H9 (cell line): ENCODE measurements around the gene KIF5C. TPM values are rescaled to one million over a fixed set of nuclear protein-coding genes. Genes with fewer than 3 reads are reported as not detected.

ENCODE experiments used
- DNase-seq: peaks from one replicate; pipeline ENCODE4 v3.0.0-alpha.2; 2017
- H2AFZ ChIP-seq: one replicate; pipeline ENCODE4 v1.6.1; 2013; ENCODE audit warnings: mild to moderate bottlenecking, low read length, control low read depth, moderate library complexity
- H2AK5ac ChIP-seq: 2 replicates; pipeline ENCODE4 v1.6.1; 2013; ENCODE audit warnings: low read length, control low read depth, mixed read lengths; ENCODE audit not compliant: insufficient read length
- H2BK120ac ChIP-seq: one replicate; pipeline ENCODE4 v1.6.1; 2013; ENCODE audit warnings: low read depth, mild to moderate bottlenecking, low read length, control low read depth, inconsistent platforms; ENCODE audit not compliant: poor library complexity, severe bottlenecking
- H2BK12ac ChIP-seq: 2 replicates; pipeline ENCODE4 v1.6.1; 2013; ENCODE audit warnings: low read length, control low read depth, mixed read lengths, low read depth; ENCODE audit not compliant: insufficient read length
- H2BK15ac ChIP-seq: 2 replicates; pipeline ENCODE4 v1.6.1; 2013; ENCODE audit warnings: low read depth, low read length, control low read depth
- H2BK20ac ChIP-seq: one replicate; pipeline ENCODE4 v1.6.1; 2013; ENCODE audit warnings: low read depth, mild to moderate bottlenecking, low read length, control low read depth, inconsistent platforms; ENCODE audit not compliant: poor library complexity, severe bottlenecking
- H2BK5ac ChIP-seq: 2 replicates; pipeline ENCODE4 v1.6.1; 2013; ENCODE audit warnings: low read length, control low read depth, mixed read lengths; ENCODE audit not compliant: insufficient read length
- H3K14ac ChIP-seq: 2 replicates; pipeline ENCODE4 v1.6.1; 2013; ENCODE audit warnings: low read length, control low read depth; ENCODE audit not compliant: insufficient read depth
- H3K18ac ChIP-seq: 2 replicates; pipeline ENCODE4 v1.6.1; 2013; ENCODE audit warnings: low read depth, mild to moderate bottlenecking, mixed read lengths, low read length, control low read depth; ENCODE audit not compliant: insufficient read length
- H3K23ac ChIP-seq: 2 replicates; pipeline ENCODE4 v1.6.1; 2013; ENCODE audit warnings: low read length, control low read depth, mixed read lengths, low read depth; ENCODE audit not compliant: insufficient read length
- H3K23me2 ChIP-seq: 2 replicates; pipeline ENCODE4 v1.6.1; 2013; ENCODE audit warnings: low read depth, mild to moderate bottlenecking, mixed read lengths, low read length, control low read depth; ENCODE audit not compliant: insufficient read length, poor library complexity, severe bottlenecking
- H3K27ac ChIP-seq: 2 replicates; pipeline ENCODE4 v1.5.1; 2013; ENCODE audit warnings: low read length, control low read depth, mixed read lengths, low read depth; ENCODE audit not compliant: insufficient read length
- H3K27me3 ChIP-seq: 2 replicates; pipeline ENCODE4 v1.6.1; 2013; ENCODE audit warnings: low read length, control low read depth, inconsistent platforms; ENCODE audit not compliant: insufficient read depth
- H3K4ac ChIP-seq: 2 replicates; pipeline ENCODE4 v1.6.1; 2013; ENCODE audit warnings: low read depth, mild to moderate bottlenecking, control low read depth, inconsistent platforms, low read length, moderate library complexity
- H3K4me1 ChIP-seq: 2 replicates; pipeline ENCODE4 v1.6.1; 2013; ENCODE audit warnings: low read length, control low read depth, inconsistent platforms; ENCODE audit not compliant: insufficient read depth
- H3K4me2 ChIP-seq: 2 replicates; pipeline ENCODE4 v1.6.1; 2013; ENCODE audit warnings: low read length, control low read depth, mixed read lengths; ENCODE audit not compliant: insufficient read length, insufficient read depth
- H3K56ac ChIP-seq: 2 replicates; pipeline ENCODE4 v1.6.1; 2013; ENCODE audit warnings: low read depth, mild to moderate bottlenecking, mixed read lengths, low read length, control low read depth; ENCODE audit not compliant: insufficient read length
- H3K79me1 ChIP-seq: 2 replicates; pipeline ENCODE4 v1.6.1; 2013; ENCODE audit warnings: low read depth, mild to moderate bottlenecking, moderate library complexity, low read length, control low read depth, inconsistent platforms; ENCODE audit not compliant: insufficient read depth, poor library complexity, severe bottlenecking
- H3K79me2 ChIP-seq: 2 replicates; pipeline ENCODE4 v1.6.1; 2013; ENCODE audit warnings: low read length, control low read depth, inconsistent platforms; ENCODE audit not compliant: insufficient read depth
- H3K9ac ChIP-seq: 2 replicates; pipeline ENCODE4 v1.6.1; 2013; ENCODE audit warnings: low read length, control low read depth, mixed read lengths; ENCODE audit not compliant: insufficient read length; ENCODE audit errors: extremely low read depth
- H3K9me3 ChIP-seq: one replicate; pipeline ENCODE4 v1.6.1; 2013; ENCODE audit warnings: low read depth, low read length, inconsistent platforms; ENCODE audit not compliant: control insufficient read depth
- H3T11ph ChIP-seq: one replicate; pipeline ENCODE4 v1.6.1; 2013; ENCODE audit warnings: mild to moderate bottlenecking, low read length, control low read depth, inconsistent platforms
- H4K20me1 ChIP-seq: one replicate; pipeline ENCODE4 v1.6.1; 2013; ENCODE audit not compliant: control insufficient read depth, insufficient read length, insufficient read depth
- H4K5ac ChIP-seq: 2 replicates; pipeline ENCODE4 v1.6.1; 2013; ENCODE audit warnings: low read depth, mild to moderate bottlenecking, mixed read lengths, low read length, control low read depth; ENCODE audit not compliant: insufficient read length
- H4K8ac ChIP-seq: replicated peaks from 2 replicates; pipeline ENCODE4 v1.6.1; 2013; ENCODE audit warnings: low read length, control low read depth, mixed read lengths, low read depth; ENCODE audit not compliant: insufficient read length
- H4K91ac ChIP-seq: 2 replicates; pipeline ENCODE4 v1.6.1; 2013; ENCODE audit warnings: low read depth, mild to moderate bottlenecking, moderate library complexity, mixed read lengths, low read length, control low read depth; ENCODE audit not compliant: insufficient read length
- H3K27ac Mint-ChIP-seq, 3 experiments: 2 replicates in 2 of 3; 3 replicates in 1 of 3; pipeline ENCODE4 v1.8.0; 2020 to 2021; ENCODE audit warnings: mixed read lengths in 3 of 3, mild to moderate bottlenecking in 1 of 3, moderate library complexity in 1 of 3
- H3K27me3 Mint-ChIP-seq: 2 replicates; pipeline ENCODE4 v1.8.0; 2021; ENCODE audit warnings: low read depth, mild to moderate bottlenecking, moderate library complexity, mixed read lengths
- H3K36me3 Mint-ChIP-seq, 3 experiments: 2 replicates in 2 of 3; 3 replicates in 1 of 3; pipeline ENCODE4 v1.8.0; 2020 to 2021; ENCODE audit warnings: low read depth in 3 of 3, mixed read lengths in 3 of 3; ENCODE audit not compliant: insufficient read depth in 1 of 3
- H3K4me1 Mint-ChIP-seq, 2 experiments: 2 replicates each; pipeline ENCODE4 v1.8.0; 2020; ENCODE audit warnings: mixed read lengths in 2 of 2
- H3K4me3 Mint-ChIP-seq, 2 experiments: 2 replicates in 1 of 2; 3 replicates in 1 of 2; pipeline ENCODE4 v1.8.0; 2020 to 2021; ENCODE audit warnings: mild to moderate bottlenecking in 2 of 2, mixed read lengths in 2 of 2, moderate library complexity in 1 of 2
- H3K9me3 Mint-ChIP-seq, 2 experiments: 2 replicates in 1 of 2; 3 replicates in 1 of 2; pipeline ENCODE4 v1.8.0; 2020; ENCODE audit warnings: mild to moderate bottlenecking in 2 of 2, mixed read lengths in 2 of 2, moderate library complexity in 1 of 2
- CTCF ChIP-seq: fragments of 200-600 bp; sonication (generic); conservative IDR thresholded peaks from 3 replicates; pipeline ENCODE4 v1.8.0; 2021; ENCODE audit warnings: antibody characterized with exemption, mild to moderate bottlenecking
- WGBS: extraction: QIAGEN DNeasy Blood & Tissue Kit; methylation state at CpG from one replicate; pipeline ENCODE4 v1.1.7; 2013; ENCODE audit warnings: missing lambda C conversion rate, low lambda C conversion rate, mixed read lengths; ENCODE audit not compliant: insufficient read length; ENCODE audit errors: extremely low coverage; 5-methylcytosine and 5-hydroxymethylcytosine counted together
- total RNA-seq: library from RNA; stranded (reverse); gene quantifications from 2 replicates; pipeline ENCODE4 v1.2.1, GENCODE V29; 2021

The KIF5C gene
- total RNA-seq, 1 experiment from 2014 or later = 52.9 TPM

GRCh38 chr2:148957023-148957422 lies 82.0 kb downstream of the KIF5C start:
- Histone ChIP-seq H4K91ac (no peak overlapping the region), H2AFZ (no peak overlapping the region), H4K20me1 (no peaks in the 10 kb centered on the region), H3K27me3 (no peaks in the 10 kb centered on the region), H3K79me1 (no peaks in the 10 kb centered on the region), H3K4me1 (no peaks in the 10 kb centered on the region), H3K4ac (no peak overlapping the region), H2BK20ac (no peak overlapping the region), H3K9me3 (no peaks in the 10 kb centered on the region), H3T11ph (no peak overlapping the region), H2BK15ac (no peak overlapping the region), H2BK12ac (no peak overlapping the region), H3K27ac (no peak overlapping the region), H3K4me2 (no peak overlapping the region), H4K5ac (no peak overlapping the region), H2BK5ac (no peak overlapping the region), H3K23me2 (no peaks in the 10 kb centered on the region), H3K79me2 (no peaks in the 10 kb centered on the region), H3K23ac (no peak overlapping the region), H3K18ac (no peak overlapping the region), H2AK5ac (no peak overlapping the region), H3K14ac (no peak overlapping the region), H4K8ac (no peak overlapping the region), H2BK120ac (no peak overlapping the region), H3K9ac (no peak overlapping the region), H3K56ac (no peak overlapping the region)
- no peak for TF ChIP-seq CTCF
- WGBS = no CpG with 5 or more reads among the region's 4 CpGs
- Mint-ChIP-seq H3K27me3 (peaks cover 2% of the 10 kb centered on the region; the same call in 1 of the 2 replicates), H3K4me1 (no peaks in the 10 kb centered on the region), H3K36me3 (peaks cover 32 to 44% (median 42%) of the 10 kb centered on the region in 3 experiments), H3K27ac (no peak overlapping the region; a peak in 1 of 7 replicates), H3K9me3 (no peaks in the 10 kb centered on the region), H3K4me3 (no peak overlapping the region)
- DNase-seq = no peak
